ENCODE results near the gene ELMO1. TPM values are rescaled to one million over a fixed set of nuclear protein-coding genes. Genes with fewer than 3 reads are reported as not detected.

The ELMO1 gene
- total RNA-seq, 1 experiment from 2014 or later = 1.1 TPM

DNA sequence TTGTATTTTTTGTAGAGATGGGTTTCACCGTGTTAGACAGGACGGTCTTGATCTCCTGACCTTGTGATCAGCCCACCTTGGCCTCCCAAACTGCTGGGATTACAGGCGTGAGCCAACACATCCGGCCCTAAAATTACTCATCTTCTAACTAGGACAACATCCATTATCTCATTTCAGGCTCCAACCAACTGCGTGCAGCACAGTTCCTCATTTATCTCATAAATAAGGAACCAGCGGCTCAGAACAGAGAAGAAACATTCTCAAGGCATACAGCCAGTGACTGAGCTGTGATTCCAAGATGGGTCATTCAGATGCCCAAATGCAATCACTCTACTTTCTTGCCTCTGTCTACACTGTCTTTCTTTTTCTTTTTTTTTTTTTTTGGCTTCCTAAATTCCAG is 356.1 kb downstream of the ELMO1 start:
- 0 out of 4 replicates have a peak, but pooled peaks cover 0 to 4% of the 10 kb centered on the region in 2 experiments for H3K4me1 ChIP-seq (ENCODE audit: control insufficient read depth in 1 of 2, insufficient read depth in 2 of 2, low read length in 2 of 2)
- ChIA-PET RAD21 (ENCODE audit: low non-redundant PET in 1 of 2, low total read pairs in 2 of 2, uncharacterized antibody in 2 of 2, unreplicated experiment in 2 of 2) (no interaction called here), POLR2A (no interaction called here)

DNA sequence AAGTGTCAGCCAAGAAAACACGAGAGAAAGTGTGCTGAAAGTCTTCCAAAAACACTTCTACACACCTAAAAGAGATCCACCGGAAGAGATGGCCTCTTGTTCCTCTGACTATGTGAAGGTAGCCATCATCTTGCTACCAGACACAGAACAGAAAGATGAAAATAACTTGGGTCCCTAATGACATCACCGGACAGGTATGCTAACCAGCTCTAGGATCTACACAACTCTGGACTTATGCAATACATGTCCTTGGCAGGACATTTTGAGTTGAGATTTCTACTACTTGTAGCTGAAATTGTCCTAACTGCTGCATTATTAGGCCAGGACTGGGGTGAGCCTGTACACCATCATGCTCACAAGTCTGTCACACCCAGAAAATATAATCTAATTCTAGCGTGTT is 358.7 kb downstream of the ELMO1 start:
- H3K27me3 ChIP-seq (ENCODE audit: insufficient read depth, low read length) = no peaks in the 10 kb centered on the region
- TF ChIP-seq POLR2AphosphoS5 (IDR thresholded peaks at IDR 0.05; ENCODE audit: low read depth, low read length) (no peak), CBX3 (IDR thresholded peaks at IDR 0.05; ENCODE audit: low read depth) (no peak), ZFX (IDR thresholded peaks at IDR 0.05) (no peak), TCF7L2 (IDR thresholded peaks at IDR 0.05; ENCODE audit: borderline replicate concordance, extremely low read depth, insufficient read depth, insufficient read length) (no peak), FOSL1 (IDR thresholded peaks at IDR 0.05; ENCODE audit: low read depth) (no peak), SIN3A (IDR thresholded peaks at IDR 0.05; ENCODE audit: low read depth) (no peak), RAD21 (IDR thresholded peaks at IDR 0.05; ENCODE audit: low read depth) (no peak), JUND (IDR thresholded peaks at IDR 0.05) (no peak), EZH2phosphoT487 (IDR thresholded peaks at IDR 0.05; ENCODE audit: borderline replicate concordance) (no peak)
- TF ChIP-seq, protein P1, sequence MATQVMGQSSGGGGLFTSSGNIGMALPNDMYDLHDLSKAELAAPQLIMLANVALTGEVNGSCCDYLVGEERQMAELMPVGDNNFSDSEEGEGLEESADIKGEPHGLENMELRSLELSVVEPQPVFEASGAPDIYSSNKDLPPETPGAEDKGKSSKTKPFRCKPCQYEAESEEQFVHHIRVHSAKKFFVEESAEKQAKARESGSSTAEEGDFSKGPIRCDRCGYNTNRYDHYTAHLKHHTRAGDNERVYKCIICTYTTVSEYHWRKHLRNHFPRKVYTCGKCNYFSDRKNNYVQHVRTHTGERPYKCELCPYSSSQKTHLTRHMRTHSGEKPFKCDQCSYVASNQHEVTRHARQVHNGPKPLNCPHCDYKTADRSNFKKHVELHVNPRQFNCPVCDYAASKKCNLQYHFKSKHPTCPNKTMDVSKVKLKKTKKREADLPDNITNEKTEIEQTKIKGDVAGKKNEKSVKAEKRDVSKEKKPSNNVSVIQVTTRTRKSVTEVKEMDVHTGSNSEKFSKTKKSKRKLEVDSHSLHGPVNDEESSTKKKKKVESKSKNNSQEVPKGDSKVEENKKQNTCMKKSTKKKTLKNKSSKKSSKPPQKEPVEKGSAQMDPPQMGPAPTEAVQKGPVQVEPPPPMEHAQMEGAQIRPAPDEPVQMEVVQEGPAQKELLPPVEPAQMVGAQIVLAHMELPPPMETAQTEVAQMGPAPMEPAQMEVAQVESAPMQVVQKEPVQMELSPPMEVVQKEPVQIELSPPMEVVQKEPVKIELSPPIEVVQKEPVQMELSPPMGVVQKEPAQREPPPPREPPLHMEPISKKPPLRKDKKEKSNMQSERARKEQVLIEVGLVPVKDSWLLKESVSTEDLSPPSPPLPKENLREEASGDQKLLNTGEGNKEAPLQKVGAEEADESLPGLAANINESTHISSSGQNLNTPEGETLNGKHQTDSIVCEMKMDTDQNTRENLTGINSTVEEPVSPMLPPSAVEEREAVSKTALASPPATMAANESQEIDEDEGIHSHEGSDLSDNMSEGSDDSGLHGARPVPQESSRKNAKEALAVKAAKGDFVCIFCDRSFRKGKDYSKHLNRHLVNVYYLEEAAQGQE (IDR thresholded peaks at IDR 0.05; ENCODE audit: low read depth) = no peak
- no peaks in the 10 kb centered on the region for H4K20me1 ChIP-seq (ENCODE audit: insufficient read depth)
- CTCF ChIA-PET = no interaction called here
- intact Hi-C loops (cut with micrococcal nuclease) = no loop called here
- no peak for DNase-seq (ENCODE audit: low read depth, low spot score)
- H2AFZ ChIP-seq (ENCODE audit: low read depth, low read length, poor library complexity, severe bottlenecking) = no peak overlapping the region
- H3K4me1 ChIP-seq (ENCODE audit: control insufficient read depth in 1 of 2, insufficient read depth in 2 of 2, low read length in 2 of 2) = peaks cover 0 to 11% of the 10 kb centered on the region in 2 experiments; a peak in 2 of 4 replicates
- RAD21 ChIA-PET (ENCODE audit: low non-redundant PET in 1 of 2, low total read pairs in 2 of 2, uncharacterized antibody in 2 of 2, unreplicated experiment in 2 of 2) = no interaction called here
- H3K9me2 ChIP-seq (ENCODE audit: insufficient read depth) = no peaks in the 10 kb centered on the region
- H3K4me2 ChIP-seq (ENCODE audit: low read length) = no peak overlapping the region
- H3K36me3 ChIP-seq (ENCODE audit: control insufficient read depth in 1 of 2, insufficient read depth in 2 of 2, low read length in 2 of 2) = no peaks in the 10 kb centered on the region
- H3K4me3 ChIP-seq (replicated peaks in 1 of 2; ENCODE audit: low read depth in 1 of 2, low read length in 2 of 2) = no peak overlapping the region
- POLR2A ChIA-PET = no interaction called here
- no peak for ATAC-seq
- no peaks in the 10 kb centered on the region for H3K79me2 ChIP-seq (ENCODE audit: insufficient read depth, low read length)
- BruUV-seq (replicated peaks) = no TSS peak
- H3K9me3 ChIP-seq (ENCODE audit: control insufficient read depth in 1 of 2, insufficient read depth in 1 of 2, low read depth in 1 of 2, low read length in 2 of 2) = no peaks in the 10 kb centered on the region
- H3K9ac ChIP-seq (ENCODE audit: low read length) = no peak overlapping the region
- no peak overlapping the region for H3K27ac ChIP-seq (ENCODE audit: low read depth, low read length)

More for the DNA sequence above, 356.1 kb downstream of the ELMO1 start:
- Histone ChIP-seq H3K4me2 (ENCODE audit: low read length) (no peak overlapping the region), H3K27me3 (ENCODE audit: insufficient read depth, low read length) (no peaks in the 10 kb centered on the region), H3K4me3 (replicated peaks in 1 of 2; ENCODE audit: low read depth in 1 of 2, low read length in 2 of 2) (no peak overlapping the region), H3K9ac (ENCODE audit: low read length) (no peak overlapping the region), H3K27ac (ENCODE audit: low read depth, low read length) (no peak overlapping the region), H4K20me1 (ENCODE audit: insufficient read depth) (no peaks in the 10 kb centered on the region), H3K36me3 (ENCODE audit: control insufficient read depth in 1 of 2, insufficient read depth in 2 of 2, low read length in 2 of 2) (no peaks in the 10 kb centered on the region), H3K9me2 (ENCODE audit: insufficient read depth) (no peaks in the 10 kb centered on the region), H2AFZ (ENCODE audit: low read depth, low read length, poor library complexity, severe bottlenecking) (no peak overlapping the region), H3K79me2 (ENCODE audit: insufficient read depth, low read length) (no peaks in the 10 kb centered on the region), H3K9me3 (ENCODE audit: control insufficient read depth in 1 of 2, insufficient read depth in 1 of 2, low read depth in 1 of 2, low read length in 2 of 2) (no peaks in the 10 kb centered on the region)
- intact Hi-C loops (cut with micrococcal nuclease) = no loop called here
- TF ChIP-seq, protein P2, sequence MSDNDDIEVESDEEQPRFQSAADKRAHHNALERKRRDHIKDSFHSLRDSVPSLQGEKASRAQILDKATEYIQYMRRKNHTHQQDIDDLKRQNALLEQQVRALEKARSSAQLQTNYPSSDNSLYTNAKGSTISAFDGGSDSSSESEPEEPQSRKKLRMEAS (IDR thresholded peaks at IDR 0.05) = no peak
- TF ChIP-seq JUND (IDR thresholded peaks at IDR 0.05) (no peak), CEBPB (IDR thresholded peaks at IDR 0.05; ENCODE audit: low read depth) (no peak)
- DNase-seq (ENCODE audit: low read depth, low spot score) (no peak), ATAC-seq (no peak)
- BruUV-seq (replicated peaks) = no TSS peak
- CTCF ChIA-PET = no interaction called here
